ENCODE measurements around the gene ADIG.

DNA sequence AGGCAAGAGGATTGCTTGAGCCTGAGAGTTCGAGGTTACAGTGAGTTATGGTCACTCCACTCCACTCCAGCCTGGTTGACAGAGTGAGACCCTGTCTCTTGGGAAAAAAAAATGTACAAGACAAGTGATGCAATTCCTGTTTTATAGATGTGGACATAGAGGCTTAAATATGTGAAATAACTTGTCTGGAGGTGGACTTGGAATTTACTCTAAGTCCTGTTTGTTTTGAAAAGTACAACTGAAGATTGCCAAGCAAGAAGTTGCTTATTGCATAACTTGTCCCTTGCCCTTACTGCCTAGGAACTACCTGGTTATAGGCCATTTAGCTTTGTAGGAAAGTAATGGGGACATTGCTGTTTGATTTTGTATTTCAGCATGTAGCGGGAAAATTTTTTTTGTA, 26.0 kb upstream of the ADIG start:
- TF ChIP-seq, protein P1, sequence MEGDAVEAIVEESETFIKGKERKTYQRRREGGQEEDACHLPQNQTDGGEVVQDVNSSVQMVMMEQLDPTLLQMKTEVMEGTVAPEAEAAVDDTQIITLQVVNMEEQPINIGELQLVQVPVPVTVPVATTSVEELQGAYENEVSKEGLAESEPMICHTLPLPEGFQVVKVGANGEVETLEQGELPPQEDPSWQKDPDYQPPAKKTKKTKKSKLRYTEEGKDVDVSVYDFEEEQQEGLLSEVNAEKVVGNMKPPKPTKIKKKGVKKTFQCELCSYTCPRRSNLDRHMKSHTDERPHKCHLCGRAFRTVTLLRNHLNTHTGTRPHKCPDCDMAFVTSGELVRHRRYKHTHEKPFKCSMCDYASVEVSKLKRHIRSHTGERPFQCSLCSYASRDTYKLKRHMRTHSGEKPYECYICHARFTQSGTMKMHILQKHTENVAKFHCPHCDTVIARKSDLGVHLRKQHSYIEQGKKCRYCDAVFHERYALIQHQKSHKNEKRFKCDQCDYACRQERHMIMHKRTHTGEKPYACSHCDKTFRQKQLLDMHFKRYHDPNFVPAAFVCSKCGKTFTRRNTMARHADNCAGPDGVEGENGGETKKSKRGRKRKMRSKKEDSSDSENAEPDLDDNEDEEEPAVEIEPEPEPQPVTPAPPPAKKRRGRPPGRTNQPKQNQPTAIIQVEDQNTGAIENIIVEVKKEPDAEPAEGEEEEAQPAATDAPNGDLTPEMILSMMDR (IDR thresholded peaks at IDR 0.05) = no peak
- no peak for TF ChIP-seq POLR2A (IDR thresholded peaks at IDR 0.05)
